ENCODE measurements around the gene PDGFC.

Gene PDGFC

GRCh38 chr4:156786713-156787112 lies 184.9 kb downstream of the PDGFC start:
- DNase-seq (ENCODE audit: low read depth): no peak
- TF ChIP-seq CTCF (IDR thresholded peaks at IDR 0.05; ENCODE audit: low read length, missing control alignments): no peak
- H3K4me3 ChIP-seq (replicated peaks; ENCODE audit: low read depth, low read length): no peak overlapping the region

- DNase-seq (ENCODE audit: low read depth): no peak
- H3K4me3 ChIP-seq (replicated peaks; ENCODE audit: low read depth, low read length): no peak overlapping the region
- TF ChIP-seq CTCF (IDR thresholded peaks at IDR 0.05; ENCODE audit: low read length, missing control alignments): no peak
These were observed 186.6 kb downstream of the PDGFC start for GRCh38 chr4:156784970-156785369.

- no peak overlapping the region for H3K4me3 ChIP-seq (replicated peaks; ENCODE audit: low read depth, low read length)
- DNase-seq (ENCODE audit: low read depth): no peak
- TF ChIP-seq CTCF (IDR thresholded peaks at IDR 0.05; ENCODE audit: low read length, missing control alignments): no peak
These were observed 187.6 kb downstream of the PDGFC start for GRCh38 chr4:156783966-156784365.

- H3K4me3 ChIP-seq (replicated peaks; ENCODE audit: low read depth, low read length): no peak overlapping the region
- DNase-seq (ENCODE audit: low read depth): no peak
- no peak for TF ChIP-seq CTCF (IDR thresholded peaks at IDR 0.05; ENCODE audit: low read length, missing control alignments)
These were observed 189.1 kb downstream of the PDGFC start for GRCh38 chr4:156782491-156782890.

- no peak overlapping the region for H3K4me3 ChIP-seq (replicated peaks; ENCODE audit: low read depth, low read length)
- TF ChIP-seq CTCF (IDR thresholded peaks at IDR 0.05; ENCODE audit: low read length, missing control alignments): no peak
- DNase-seq (ENCODE audit: low read depth): no peak
These were observed 189.7 kb downstream of the PDGFC start for GRCh38 chr4:156781852-156782251.

GRCh38 chr4:156779774-156780173 lies 191.8 kb downstream of the PDGFC start:
- H3K4me3 ChIP-seq (replicated peaks; ENCODE audit: low read depth, low read length): no peak overlapping the region
- TF ChIP-seq CTCF (IDR thresholded peaks at IDR 0.05; ENCODE audit: low read length, missing control alignments): no peak
- DNase-seq (ENCODE audit: low read depth): peak; percentile 67

- H3K4me3 ChIP-seq (replicated peaks; ENCODE audit: low read depth, low read length): no peak overlapping the region
- TF ChIP-seq CTCF (IDR thresholded peaks at IDR 0.05; ENCODE audit: low read length, missing control alignments): no peak
- DNase-seq (ENCODE audit: low read depth): peak; percentile 56
These were observed 192.6 kb downstream of the PDGFC start for GRCh38 chr4:156779042-156779441.

All from fibroblast of pulmonary artery (primary cell).